ENCODE measurements around the gene GOLGA7B.

The GOLGA7B gene

DNA sequence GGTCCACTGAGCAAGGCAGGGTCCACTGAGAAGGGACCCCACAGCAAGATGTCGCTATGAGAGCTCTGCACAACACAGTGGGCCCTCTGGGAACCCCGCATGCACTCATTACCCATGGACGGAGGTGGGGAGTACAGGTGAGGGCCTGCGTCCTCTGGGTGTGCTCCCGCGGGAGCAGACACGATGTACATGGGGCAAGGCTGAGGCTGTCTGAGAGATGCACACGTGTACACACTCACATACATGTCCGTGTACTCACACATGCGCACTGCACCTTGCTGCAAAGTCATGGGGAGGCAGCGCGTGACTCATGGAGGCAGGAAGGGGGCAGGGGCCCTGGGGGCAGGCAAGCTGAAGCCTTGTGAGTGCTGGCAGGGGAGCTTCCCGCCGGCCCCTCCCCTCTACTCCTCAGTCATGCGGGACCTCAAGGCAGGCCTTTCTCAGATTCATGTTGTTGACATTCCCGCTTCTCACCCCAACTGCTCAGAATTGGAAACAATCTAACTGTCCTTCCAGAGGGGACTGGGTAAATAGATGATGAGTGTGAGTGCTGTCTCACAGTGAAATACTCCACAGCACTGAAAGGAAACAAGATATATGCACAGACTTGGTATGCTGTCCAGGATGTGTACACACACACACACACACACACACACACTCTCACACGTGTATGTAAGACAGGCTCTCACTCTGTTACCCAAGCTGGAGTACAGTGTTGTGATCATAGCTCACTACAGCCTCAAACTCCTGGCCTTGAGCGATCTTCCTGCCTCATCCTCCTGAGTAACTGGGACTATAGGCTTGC, 40.0 kb downstream of the GOLGA7B start (continued):
- TF ChIP-seq, protein P1, sequence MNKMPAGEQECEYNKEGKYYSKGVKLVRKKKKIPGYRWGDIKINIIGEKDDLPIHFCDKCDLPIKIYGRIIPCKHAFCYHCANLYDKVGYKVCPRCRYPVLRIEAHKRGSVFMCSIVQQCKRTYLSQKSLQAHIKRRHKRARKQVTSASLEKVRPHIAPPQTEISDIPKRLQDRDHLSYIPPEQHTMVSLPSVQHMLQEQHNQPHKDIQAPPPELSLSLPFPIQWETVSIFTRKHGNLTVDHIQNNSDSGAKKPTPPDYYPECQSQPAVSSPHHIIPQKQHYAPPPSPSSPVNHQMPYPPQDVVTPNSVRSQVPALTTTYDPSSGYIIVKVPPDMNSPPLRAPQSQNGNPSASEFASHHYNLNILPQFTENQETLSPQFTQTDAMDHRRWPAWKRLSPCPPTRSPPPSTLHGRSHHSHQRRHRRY (tag by site-specific recombination; IDR thresholded peaks at IDR 0.05) = no peak
- TF ChIP-seq ZNF366 (tag by site-specific recombination; conservative IDR thresholded peaks at IDR 0.05) (no peak), KLF10 (tag by site-specific recombination; IDR thresholded peaks at IDR 0.05) (no peak; the same call in 1 of the 2 replicates), ZNF629 (tag by site-specific recombination; IDR thresholded peaks at IDR 0.05) (peak; percentile 53; the same call in 1 of the 2 replicates), MZF1 (tag by site-specific recombination; IDR thresholded peaks at IDR 0.05; ENCODE audit: borderline replicate concordance) (peak; percentile 75; the same call in 1 of the 2 replicates), GFI1B (tag by site-specific recombination; IDR thresholded peaks at IDR 0.05) (no peak), ZNF23 (tag by site-specific recombination; IDR thresholded peaks at IDR 0.05; ENCODE audit: borderline replicate concordance) (no peak), HOXD13 (CRISPR knock-in tag; IDR thresholded peaks at IDR 0.05; ENCODE audit: borderline replicate concordance) (no peak), SP2 (tag by site-specific recombination; IDR thresholded peaks at IDR 0.05) (peak; percentile 40), ZNF843 (tag by site-specific recombination; IDR thresholded peaks at IDR 0.05) (no peak), ZNF211 (tag by site-specific recombination; IDR thresholded peaks at IDR 0.05; ENCODE audit: low read depth) (no peak), ZNF529 (tag by site-specific recombination; IDR thresholded peaks at IDR 0.05; ENCODE audit: insufficient replicate concordance) (no peak), YY2 (tag by site-specific recombination; IDR thresholded peaks at IDR 0.05) (no peak), FEZF1 (tag by site-specific recombination; IDR thresholded peaks at IDR 0.05) (no peak; the same call in 1 of the 2 replicates), MYNN (tag by site-specific recombination; IDR thresholded peaks at IDR 0.05; ENCODE audit: borderline replicate concordance) (peak; percentile 14; the same call in 1 of the 2 replicates), ZNF791 (tag by site-specific recombination; IDR thresholded peaks at IDR 0.05) (no peak), ZNF670 (tag by site-specific recombination; IDR thresholded peaks at IDR 0.05; ENCODE audit: low read depth) (no peak), ZNF391 (tag by site-specific recombination; IDR thresholded peaks at IDR 0.05; ENCODE audit: borderline replicate concordance, low read depth) (no peak), ZNF792 (tag by site-specific recombination; IDR thresholded peaks at IDR 0.05) (no peak), ZNF24 (tag by site-specific recombination; IDR thresholded peaks at IDR 0.05) (no peak), ZNF768 (tag by site-specific recombination; IDR thresholded peaks at IDR 0.05) (no peak), SCRT1 (tag by site-specific recombination; IDR thresholded peaks at IDR 0.05; ENCODE audit: borderline replicate concordance) (no peak), ZNF175 (tag by site-specific recombination; IDR thresholded peaks at IDR 0.05) (no peak), OSR2 (tag by site-specific recombination; IDR thresholded peaks at IDR 0.05) (0 out of 2 replicates have a peak, but pooled peaks have one; percentile 7), IKZF3 (tag by site-specific recombination; IDR thresholded peaks at IDR 0.05) (no peak), ZNF214 (tag by site-specific recombination; IDR thresholded peaks at IDR 0.05; ENCODE audit: borderline replicate concordance) (no peak), ZNF404 (tag by site-specific recombination; IDR thresholded peaks at IDR 0.05) (no peak), TRIM28 (IDR thresholded peaks at IDR 0.05; ENCODE audit: borderline replicate concordance, low read length) (0 out of 2 replicates have a peak, but pooled peaks have one; percentile 21)
- TF ChIP-seq, protein P2, sequence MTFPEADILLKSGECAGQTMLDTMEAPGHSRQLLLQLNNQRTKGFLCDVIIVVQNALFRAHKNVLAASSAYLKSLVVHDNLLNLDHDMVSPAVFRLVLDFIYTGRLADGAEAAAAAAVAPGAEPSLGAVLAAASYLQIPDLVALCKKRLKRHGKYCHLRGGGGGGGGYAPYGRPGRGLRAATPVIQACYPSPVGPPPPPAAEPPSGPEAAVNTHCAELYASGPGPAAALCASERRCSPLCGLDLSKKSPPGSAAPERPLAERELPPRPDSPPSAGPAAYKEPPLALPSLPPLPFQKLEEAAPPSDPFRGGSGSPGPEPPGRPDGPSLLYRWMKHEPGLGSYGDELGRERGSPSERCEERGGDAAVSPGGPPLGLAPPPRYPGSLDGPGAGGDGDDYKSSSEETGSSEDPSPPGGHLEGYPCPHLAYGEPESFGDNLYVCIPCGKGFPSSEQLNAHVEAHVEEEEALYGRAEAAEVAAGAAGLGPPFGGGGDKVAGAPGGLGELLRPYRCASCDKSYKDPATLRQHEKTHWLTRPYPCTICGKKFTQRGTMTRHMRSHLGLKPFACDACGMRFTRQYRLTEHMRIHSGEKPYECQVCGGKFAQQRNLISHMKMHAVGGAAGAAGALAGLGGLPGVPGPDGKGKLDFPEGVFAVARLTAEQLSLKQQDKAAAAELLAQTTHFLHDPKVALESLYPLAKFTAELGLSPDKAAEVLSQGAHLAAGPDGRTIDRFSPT (tag by site-specific recombination; IDR thresholded peaks at IDR 0.05) = no peak
- TF ChIP-seq, protein P3, sequence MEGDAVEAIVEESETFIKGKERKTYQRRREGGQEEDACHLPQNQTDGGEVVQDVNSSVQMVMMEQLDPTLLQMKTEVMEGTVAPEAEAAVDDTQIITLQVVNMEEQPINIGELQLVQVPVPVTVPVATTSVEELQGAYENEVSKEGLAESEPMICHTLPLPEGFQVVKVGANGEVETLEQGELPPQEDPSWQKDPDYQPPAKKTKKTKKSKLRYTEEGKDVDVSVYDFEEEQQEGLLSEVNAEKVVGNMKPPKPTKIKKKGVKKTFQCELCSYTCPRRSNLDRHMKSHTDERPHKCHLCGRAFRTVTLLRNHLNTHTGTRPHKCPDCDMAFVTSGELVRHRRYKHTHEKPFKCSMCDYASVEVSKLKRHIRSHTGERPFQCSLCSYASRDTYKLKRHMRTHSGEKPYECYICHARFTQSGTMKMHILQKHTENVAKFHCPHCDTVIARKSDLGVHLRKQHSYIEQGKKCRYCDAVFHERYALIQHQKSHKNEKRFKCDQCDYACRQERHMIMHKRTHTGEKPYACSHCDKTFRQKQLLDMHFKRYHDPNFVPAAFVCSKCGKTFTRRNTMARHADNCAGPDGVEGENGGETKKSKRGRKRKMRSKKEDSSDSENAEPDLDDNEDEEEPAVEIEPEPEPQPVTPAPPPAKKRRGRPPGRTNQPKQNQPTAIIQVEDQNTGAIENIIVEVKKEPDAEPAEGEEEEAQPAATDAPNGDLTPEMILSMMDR (tag by site-specific recombination; IDR thresholded peaks at IDR 0.05) = no peak
- TF ChIP-seq, protein P4, sequence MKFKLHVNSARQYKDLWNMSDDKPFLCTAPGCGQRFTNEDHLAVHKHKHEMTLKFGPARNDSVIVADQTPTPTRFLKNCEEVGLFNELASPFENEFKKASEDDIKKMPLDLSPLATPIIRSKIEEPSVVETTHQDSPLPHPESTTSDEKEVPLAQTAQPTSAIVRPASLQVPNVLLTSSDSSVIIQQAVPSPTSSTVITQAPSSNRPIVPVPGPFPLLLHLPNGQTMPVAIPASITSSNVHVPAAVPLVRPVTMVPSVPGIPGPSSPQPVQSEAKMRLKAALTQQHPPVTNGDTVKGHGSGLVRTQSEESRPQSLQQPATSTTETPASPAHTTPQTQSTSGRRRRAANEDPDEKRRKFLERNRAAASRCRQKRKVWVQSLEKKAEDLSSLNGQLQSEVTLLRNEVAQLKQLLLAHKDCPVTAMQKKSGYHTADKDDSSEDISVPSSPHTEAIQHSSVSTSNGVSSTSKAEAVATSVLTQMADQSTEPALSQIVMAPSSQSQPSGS (tag by site-specific recombination; IDR thresholded peaks at IDR 0.05; ENCODE audit: low read depth) = no peak
- TF ChIP-seq, protein P5, sequence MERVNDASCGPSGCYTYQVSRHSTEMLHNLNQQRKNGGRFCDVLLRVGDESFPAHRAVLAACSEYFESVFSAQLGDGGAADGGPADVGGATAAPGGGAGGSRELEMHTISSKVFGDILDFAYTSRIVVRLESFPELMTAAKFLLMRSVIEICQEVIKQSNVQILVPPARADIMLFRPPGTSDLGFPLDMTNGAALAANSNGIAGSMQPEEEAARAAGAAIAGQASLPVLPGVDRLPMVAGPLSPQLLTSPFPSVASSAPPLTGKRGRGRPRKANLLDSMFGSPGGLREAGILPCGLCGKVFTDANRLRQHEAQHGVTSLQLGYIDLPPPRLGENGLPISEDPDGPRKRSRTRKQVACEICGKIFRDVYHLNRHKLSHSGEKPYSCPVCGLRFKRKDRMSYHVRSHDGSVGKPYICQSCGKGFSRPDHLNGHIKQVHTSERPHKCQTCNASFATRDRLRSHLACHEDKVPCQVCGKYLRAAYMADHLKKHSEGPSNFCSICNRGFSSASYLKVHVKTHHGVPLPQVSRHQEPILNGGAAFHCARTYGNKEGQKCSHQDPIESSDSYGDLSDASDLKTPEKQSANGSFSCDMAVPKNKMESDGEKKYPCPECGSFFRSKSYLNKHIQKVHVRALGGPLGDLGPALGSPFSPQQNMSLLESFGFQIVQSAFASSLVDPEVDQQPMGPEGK (tag by site-specific recombination; IDR thresholded peaks at IDR 0.05) = peak; percentile 75

Measured in HEK293 (cell line).